HG03196 (cell line): Measurements from ENCODE around the gene TPD52L2.
"Not testable (repeated sequence)": the region's sequence is repeated elsewhere in the genome, so short reads cannot be mapped to it uniquely, and the experiment has no call there.

Source experiments
- ATAC-seq: cut with Tn5 transposase; IDR thresholded peaks from one replicate; pipeline ENCODE4 v1.9.1; 2021; ENCODE audit not compliant: unreplicated experiment

Gene TPD52L2

GRCh38 chr20:63895202-63895951 is 30.3 kb downstream of the TPD52L2 start:
- peak; percentile 2 for ATAC-seq

- ATAC-seq = no peak
These were observed 30.8 kb downstream of the TPD52L2 start for GRCh38 chr20:63895952-63896263.

- ATAC-seq = peak; percentile 42
These were observed 31.4 kb downstream of the TPD52L2 start for GRCh38 chr20:63896264-63897105.

GRCh38 chr20:63897978-63898561 is 33.0 kb downstream of the TPD52L2 start:
- no peak for ATAC-seq

- ATAC-seq = no peak
These were observed 34.0 kb downstream of the TPD52L2 start for GRCh38 chr20:63898882-63899558.

- no peak for ATAC-seq
These were observed 35.3 kb downstream of the TPD52L2 start for GRCh38 chr20:63900413-63900812.

GRCh38 chr20:63903796-63904561 is 38.9 kb downstream of the TPD52L2 start:
- ATAC-seq = no peak

GRCh38 chr20:63908008-63908682 is 43.1 kb downstream of the TPD52L2 start:
- no peak for ATAC-seq

GRCh38 chr20:63911176-63911575 is 46.1 kb downstream of the TPD52L2 start:
- ATAC-seq = no peak

- no peak for ATAC-seq
These were observed 48.7 kb downstream of the TPD52L2 start for GRCh38 chr20:63913768-63914167.

- ATAC-seq = no peak
These were observed 50.4 kb downstream of the TPD52L2 start for GRCh38 chr20:63915471-63915870.

- not testable (repeated sequence) for ATAC-seq
These were observed 51.4 kb downstream of the TPD52L2 start for GRCh38 chr20:63916371-63916939.

- no peak for ATAC-seq
These were observed 52.7 kb downstream of the TPD52L2 start for GRCh38 chr20:63917811-63918210.

- no peak for ATAC-seq
These were observed 54.1 kb downstream of the TPD52L2 start for GRCh38 chr20:63919130-63919529.

- no peak for ATAC-seq
These were observed 55.2 kb downstream of the TPD52L2 start for GRCh38 chr20:63920226-63920625.

GRCh38 chr20:63923651-63924050 is 58.6 kb downstream of the TPD52L2 start:
- ATAC-seq = no peak

- ATAC-seq = no peak
These were observed 59.2 kb downstream of the TPD52L2 start for GRCh38 chr20:63924241-63924640.

GRCh38 chr20:63926298-63926697 is 61.2 kb downstream of the TPD52L2 start:
- ATAC-seq = no peak

- no peak for ATAC-seq
These were observed 64.0 kb downstream of the TPD52L2 start for GRCh38 chr20:63929071-63929470.

- not testable (repeated sequence) for ATAC-seq
These were observed 64.4 kb downstream of the TPD52L2 start for GRCh38 chr20:63929473-63929883.
